OCI-LY7 (cell line): ENCODE results near the gene C1orf105.

Experiments
- CTCF ChIP-seq: fragments of 200-600 bp; sonication (generic); conservative IDR thresholded peaks from 2 replicates; pipeline ENCODE4 v1.5.1; 2014; ENCODE audit warnings: mild to moderate bottlenecking, antibody characterized with exemption, low read length, moderate library complexity, mixed read lengths
- EZH2phosphoT487 ChIP-seq: fragments of 200-600 bp; sonication (generic); IDR thresholded peaks from 2 replicates; pipeline ENCODE4 v1.6.1; 2018; ENCODE audit warnings: low read depth, borderline replicate concordance, mild to moderate bottlenecking, mixed run types, antibody characterized with exemption, low read length, moderate library complexity, mixed read lengths

GRCh38 chr1:172400722-172401105, 19.8 kb upstream of the C1orf105 start:
- no peak for TF ChIP-seq CTCF
- TF ChIP-seq EZH2phosphoT487 = no peak
